GM18498 (cell line): ENCODE results near the gene OR11G2.
"Not testable (repeated sequence)": the region's sequence is repeated elsewhere in the genome, so short reads cannot be mapped to it uniquely, and the experiment has no call there.

ENCODE experiments used
- ATAC-seq: cut with Tn5 transposase; IDR thresholded peaks from one replicate; pipeline ENCODE4 v1.9.1; 2021; ENCODE audit warnings: mild to moderate bottlenecking, moderate library complexity; ENCODE audit not compliant: unreplicated experiment

Gene OR11G2

GRCh38 chr14:20219033-20219432 lies 28.3 kb downstream of the OR11G2 start:
- no peak for ATAC-seq

- no peak for ATAC-seq
Observed at GRCh38 chr14:20223410-20223809, 32.7 kb downstream of the OR11G2 start, which contains the start of gene OR11H6. Gene OR11H6, plus strand, starts transcription at chr14:20223710. Its CDS starts 0 bp downstream, at chr14:20223710.

DNA sequence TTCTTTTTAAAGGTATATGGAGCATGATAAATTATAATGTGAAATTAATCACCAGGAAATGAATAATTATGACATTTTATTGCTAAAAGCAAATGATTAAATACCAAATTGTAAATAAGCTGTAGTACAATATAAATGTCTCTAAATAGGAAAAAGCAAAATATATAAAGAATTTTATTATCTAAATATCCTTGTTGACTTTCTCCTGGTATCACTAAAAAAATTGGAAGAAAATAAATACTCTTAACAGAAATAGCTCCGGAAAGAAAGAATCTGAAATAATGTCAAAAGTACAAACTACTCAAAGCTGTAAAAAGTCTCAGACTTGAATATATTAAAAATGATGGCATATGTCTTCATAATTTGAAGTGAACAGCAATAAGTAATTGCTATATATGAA lies 38.0 kb downstream of the OR11G2 start, which contains the start of gene OR11H7:
TSS of gene OR11H7 (plus strand) at position 301 of the 400 bp plus-strand sequence.
- no peak for ATAC-seq

GRCh38 chr14:20235415-20235814 lies 44.7 kb downstream of the OR11G2 start:
- ATAC-seq: not testable (repeated sequence)

- ATAC-seq: no peak
Observed at GRCh38 chr14:20247646-20248246, 57.0 kb downstream of the OR11G2 start.
